ENCODE results near the gene DNM1L. TPM values are rescaled to one million over a fixed set of nuclear protein-coding genes. Genes with fewer than 3 reads are reported as not detected.

The DNM1L gene
- total and polyA plus RNA-seq, 2 experiments from 2014 or later: 53.4 to 57.3 TPM

GRCh38 chr12:32671930-32672780, 6.9 kb upstream of the DNM1L start:
- TF ChIP-seq EZH2 (IDR thresholded peaks at IDR 0.05; ENCODE audit: insufficient read depth, poor library complexity, severe bottlenecking) (no peak), EZH2phosphoT487 (IDR thresholded peaks at IDR 0.05; ENCODE audit: insufficient read depth, low read depth) (0 out of 2 replicates have a peak, but pooled peaks have one; percentile 23)
- in situ Hi-C loops (cut with MboI): loop anchor here (25.0 kb wide), 2 partner anchors 610 to 1010 kb away; partner anchors contain the start of gene ETFBKMT
- Histone ChIP-seq H3K4me1 (ENCODE audit: insufficient read depth) (peaks cover 8% of the 10 kb centered on the region; the same call in 1 of the 2 replicates), H3K9ac (no peak overlapping the region), H3K9me2 (ENCODE audit: insufficient read depth) (no peaks in the 10 kb centered on the region), H3K4me2 (ENCODE audit: unreplicated experiment) (no peak overlapping the region), H3K9me3 (ENCODE audit: low read depth) (no peaks in the 10 kb centered on the region), H3K27me3 (replicated peaks; ENCODE audit: insufficient read depth) (no peaks in the 10 kb centered on the region), H3K36me3 (ENCODE audit: low read depth) (no peaks in the 10 kb centered on the region), H3K79me2 (ENCODE audit: insufficient read depth) (no peaks in the 10 kb centered on the region), H2AFZ (no peak overlapping the region), H3F3A (ENCODE audit: insufficient read depth) (peaks cover 6% of the 10 kb centered on the region), H3K27ac (no peak overlapping the region), H4K20me1 (ENCODE audit: insufficient read depth) (no peaks in the 10 kb centered on the region), H3K4me3 (no peak overlapping the region)
- 3% methylated on average over 11 of the region's 11 CpGs for WGBS, 2 experiments (ENCODE audit: low coverage in 1 of 2, low lambda C conversion rate in 2 of 2, missing lambda C conversion rate in 2 of 2)
- DNase-seq: peak; percentile 85

GRCh38 chr12:32679920-32680237, 778 bp downstream of the DNM1L start:
- Histone ChIP-seq H3K27me3 (replicated peaks; ENCODE audit: insufficient read depth) (no peaks in the 10 kb centered on the region), H3K4me1 (ENCODE audit: insufficient read depth) (peaks cover 12% of the 10 kb centered on the region), H4K20me1 (ENCODE audit: insufficient read depth) (no peaks in the 10 kb centered on the region), H3K27ac (peak overlapping the region; percentile 84), H3K9me3 (ENCODE audit: low read depth) (no peaks in the 10 kb centered on the region), H3K4me3 (peak overlapping the region; percentile 95), H3K9me2 (ENCODE audit: insufficient read depth) (no peaks in the 10 kb centered on the region), H3F3A (ENCODE audit: insufficient read depth) (peaks cover 21% of the 10 kb centered on the region), H3K79me2 (ENCODE audit: insufficient read depth) (peaks cover 52% of the 10 kb centered on the region), H3K4me2 (ENCODE audit: unreplicated experiment) (peak overlapping the region; percentile 91), H3K36me3 (ENCODE audit: low read depth) (no peaks in the 10 kb centered on the region), H2AFZ (peak overlapping the region; percentile 85), H3K9ac (peak overlapping the region; percentile 93)
- TF ChIP-seq EZH2phosphoT487 (IDR thresholded peaks at IDR 0.05; ENCODE audit: insufficient read depth, low read depth): no peak
- no peak for TF ChIP-seq EZH2 (IDR thresholded peaks at IDR 0.05; ENCODE audit: insufficient read depth, poor library complexity, severe bottlenecking)
- in situ Hi-C loops (cut with MboI): no loop called here
- no peak for DNase-seq
- 1 to 2% methylated on average over 14 of the region's 14 CpGs for whole genome bisulfite sequencing, 2 experiments (ENCODE audit: low coverage in 1 of 2, low lambda C conversion rate in 2 of 2, missing lambda C conversion rate in 2 of 2)

GRCh38 chr12:32680787-32681186, 1.7 kb downstream of the DNM1L start:
- Histone ChIP-seq H3K36me3 (ENCODE audit: low read depth) (no peaks in the 10 kb centered on the region), H3K27ac (peak overlapping the region; percentile 84), H3K4me2 (ENCODE audit: unreplicated experiment) (peak overlapping the region; percentile 91), H3F3A (ENCODE audit: insufficient read depth) (peaks cover 21% of the 10 kb centered on the region), H3K9ac (peak overlapping the region; percentile 93), H3K27me3 (replicated peaks; ENCODE audit: insufficient read depth) (no peaks in the 10 kb centered on the region), H3K4me3 (peak overlapping the region; percentile 95), H3K9me3 (ENCODE audit: low read depth) (no peaks in the 10 kb centered on the region), H3K9me2 (ENCODE audit: insufficient read depth) (no peaks in the 10 kb centered on the region), H3K4me1 (ENCODE audit: insufficient read depth) (peaks cover 12% of the 10 kb centered on the region), H2AFZ (peak overlapping the region; percentile 85), H4K20me1 (ENCODE audit: insufficient read depth) (no peaks in the 10 kb centered on the region), H3K79me2 (ENCODE audit: insufficient read depth) (peaks cover 62% of the 10 kb centered on the region)
- in situ Hi-C loops (cut with MboI): no loop called here
- no peak for DNase-seq
- TF ChIP-seq EZH2 (IDR thresholded peaks at IDR 0.05; ENCODE audit: insufficient read depth, poor library complexity, severe bottlenecking) (no peak), EZH2phosphoT487 (IDR thresholded peaks at IDR 0.05; ENCODE audit: insufficient read depth, low read depth) (no peak)

- in situ Hi-C loops (cut with MboI): no loop called here
- Histone ChIP-seq H3K27ac (no peak overlapping the region; the same call in 1 of the 2 replicates), H3K79me2 (ENCODE audit: insufficient read depth) (peaks cover 66% of the 10 kb centered on the region), H3K4me2 (ENCODE audit: unreplicated experiment) (peak overlapping the region; percentile 91), H3K4me3 (peak overlapping the region; percentile 95), H4K20me1 (ENCODE audit: insufficient read depth) (0 out of 2 replicates have a peak, but pooled peaks cover 3% of the 10 kb centered on the region), H3K4me1 (ENCODE audit: insufficient read depth) (peaks cover 12% of the 10 kb centered on the region), H3K27me3 (replicated peaks; ENCODE audit: insufficient read depth) (no peaks in the 10 kb centered on the region), H3K9me2 (ENCODE audit: insufficient read depth) (no peaks in the 10 kb centered on the region), H3K9ac (peak overlapping the region; percentile 93), H3K9me3 (ENCODE audit: low read depth) (no peaks in the 10 kb centered on the region), H2AFZ (no peak overlapping the region), H3F3A (ENCODE audit: insufficient read depth) (peaks cover 21% of the 10 kb centered on the region), H3K36me3 (ENCODE audit: low read depth) (no peaks in the 10 kb centered on the region)
- DNase-seq: no peak
- TF ChIP-seq EZH2phosphoT487 (IDR thresholded peaks at IDR 0.05; ENCODE audit: insufficient read depth, low read depth) (no peak), EZH2 (IDR thresholded peaks at IDR 0.05; ENCODE audit: insufficient read depth, poor library complexity, severe bottlenecking) (no peak)
- 86 to 88% methylated on average over 6 to 11 of the region's 11 CpGs for WGBS, 2 experiments (ENCODE audit: low coverage in 1 of 2, low lambda C conversion rate in 2 of 2, missing lambda C conversion rate in 2 of 2)
Observed at GRCh38 chr12:32681272-32681671, 2.2 kb downstream of the DNM1L start.

Measured in GM23248 (cell line).